ENCODE data around the gene MOB3A.
A peak's percentile ranks its signal among the peaks of the same experiment; 100 is the strongest.

The MOB3A gene

DNA sequence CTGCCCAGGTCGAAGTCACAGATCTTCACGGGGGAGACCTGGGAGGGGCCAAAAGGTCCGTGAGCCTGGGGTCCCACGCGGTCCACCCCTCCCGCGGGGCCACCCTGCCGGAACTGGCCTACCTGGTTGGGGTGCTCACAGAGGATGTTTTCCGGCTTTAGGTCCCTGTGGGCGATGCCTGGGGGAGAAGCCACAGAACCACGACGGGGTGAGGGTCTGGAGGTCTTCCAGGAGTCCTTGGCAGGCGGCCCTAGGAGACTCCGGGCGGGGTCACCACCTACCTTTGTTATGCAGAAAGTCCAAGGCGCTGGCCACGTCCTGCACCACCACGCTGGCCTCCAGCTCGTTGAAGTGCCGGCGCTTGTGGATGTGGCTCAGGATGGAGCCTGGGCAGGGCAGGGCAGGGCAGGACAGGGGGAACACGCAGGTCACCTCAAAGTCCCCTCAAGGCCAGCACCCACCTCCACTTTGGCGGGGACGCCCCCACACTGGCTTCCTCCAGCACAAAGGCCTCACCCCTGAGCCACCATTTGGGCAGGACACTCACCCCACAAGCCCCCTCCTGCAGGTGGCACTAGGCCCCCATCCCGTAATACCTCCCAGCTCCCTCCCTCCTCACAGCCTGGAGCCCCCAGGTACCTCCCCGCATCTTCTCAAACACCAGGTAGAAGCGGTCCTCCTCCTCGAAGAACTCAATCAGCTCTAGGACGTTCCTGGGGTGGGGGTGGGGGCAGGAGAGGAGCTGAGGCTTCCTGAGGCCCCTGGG, 53.5 kb downstream of the MOB3A start:
- Histone ChIP-seq H3K4me1 (ENCODE audit: control insufficient read depth, insufficient read depth, low read length) (peaks cover 2% of the 10 kb centered on the region), H3K36me3 (ENCODE audit: control insufficient read depth, insufficient read depth, low read length) (peaks cover 73% of the 10 kb centered on the region), H3K27me3 (ENCODE audit: control insufficient read depth, insufficient read depth, low read length) (no peaks in the 10 kb centered on the region), H3K9ac (ENCODE audit: low read depth, low read length) (peak overlapping the region; percentile 54), H3K4me3 (ENCODE audit: low read depth, low read length) (peak overlapping the region; percentile 35), H3K9me3 (ENCODE audit: control insufficient read depth, insufficient read depth, low read length) (no peaks in the 10 kb centered on the region)

DNA sequence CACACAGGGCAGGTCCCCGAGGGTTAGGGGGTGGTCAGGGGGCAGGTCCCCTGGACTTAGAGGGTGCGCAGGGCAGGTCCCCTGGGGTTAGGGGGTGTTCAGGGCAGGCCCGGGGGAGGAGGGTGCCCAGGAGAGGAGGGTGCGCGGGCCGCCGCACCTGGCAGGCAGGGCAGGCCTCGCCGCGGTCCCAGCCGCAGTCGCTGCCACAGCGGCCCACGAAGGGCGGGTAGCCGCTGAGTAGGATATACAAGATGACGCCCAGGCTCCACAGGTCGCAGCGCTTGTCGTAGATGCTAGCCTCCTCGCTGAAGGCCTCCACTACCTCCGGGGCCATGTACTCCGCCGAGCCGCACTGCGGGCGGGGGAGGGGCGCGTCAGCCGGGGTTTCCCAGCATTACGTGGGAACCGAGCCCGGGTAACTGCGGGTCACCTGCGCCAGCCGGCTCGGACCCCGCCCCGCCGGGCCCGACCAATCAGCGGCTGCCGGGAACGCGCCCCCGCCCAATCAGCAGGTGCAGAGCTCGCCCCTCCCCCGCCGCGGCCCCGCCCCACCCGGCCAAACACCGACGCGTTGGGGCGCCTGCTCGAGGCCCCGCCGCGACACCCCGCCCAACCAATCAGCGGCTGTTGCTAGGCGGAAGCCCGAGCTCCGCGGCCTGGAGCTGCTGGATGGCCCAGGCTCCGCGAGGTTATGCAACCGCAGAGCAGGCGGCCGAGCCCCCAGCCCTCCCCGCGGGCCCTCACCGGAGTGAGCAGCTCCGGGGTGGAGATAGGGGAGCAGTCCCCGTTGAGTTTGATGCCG, 54.2 kb downstream of the MOB3A start:
- peak overlapping the region; percentile 24 for H3K9ac ChIP-seq (ENCODE audit: low read depth, low read length)
- no peaks in the 10 kb centered on the region for H3K27me3 ChIP-seq (ENCODE audit: control insufficient read depth, insufficient read depth, low read length)
- H3K36me3 ChIP-seq (ENCODE audit: control insufficient read depth, insufficient read depth, low read length): peaks cover 69% of the 10 kb centered on the region
- no peaks in the 10 kb centered on the region for H3K9me3 ChIP-seq (ENCODE audit: control insufficient read depth, insufficient read depth, low read length)
- H3K4me3 ChIP-seq (ENCODE audit: low read depth, low read length): peak overlapping the region; percentile 45
- peaks cover 2% of the 10 kb centered on the region for H3K4me1 ChIP-seq (ENCODE audit: control insufficient read depth, insufficient read depth, low read length)

- peak overlapping the region; percentile 45 for H3K4me3 ChIP-seq (ENCODE audit: low read depth, low read length)
- H3K9me3 ChIP-seq (ENCODE audit: control insufficient read depth, insufficient read depth, low read length): no peaks in the 10 kb centered on the region
- H3K9ac ChIP-seq (ENCODE audit: low read depth, low read length): peak overlapping the region; percentile 24
- no peaks in the 10 kb centered on the region for H3K27me3 ChIP-seq (ENCODE audit: control insufficient read depth, insufficient read depth, low read length)
- peaks cover 2% of the 10 kb centered on the region for H3K4me1 ChIP-seq (ENCODE audit: control insufficient read depth, insufficient read depth, low read length)
- H3K36me3 ChIP-seq (ENCODE audit: control insufficient read depth, insufficient read depth, low read length): peaks cover 66% of the 10 kb centered on the region
Measured at GRCh38 chr19:2041433-2041682, 54.8 kb downstream of the MOB3A start.

- no peak overlapping the region for H3K9ac ChIP-seq (ENCODE audit: low read depth, low read length)
- H3K9me3 ChIP-seq (ENCODE audit: control insufficient read depth, insufficient read depth, low read length): no peaks in the 10 kb centered on the region
- peaks cover 61% of the 10 kb centered on the region for H3K36me3 ChIP-seq (ENCODE audit: control insufficient read depth, insufficient read depth, low read length)
- peaks cover 2% of the 10 kb centered on the region for H3K4me1 ChIP-seq (ENCODE audit: control insufficient read depth, insufficient read depth, low read length)
- no peaks in the 10 kb centered on the region for H3K27me3 ChIP-seq (ENCODE audit: control insufficient read depth, insufficient read depth, low read length)
- no peak overlapping the region for H3K4me3 ChIP-seq (ENCODE audit: low read depth, low read length)
Measured at GRCh38 chr19:2040647-2041432, 55.3 kb downstream of the MOB3A start.

- Histone ChIP-seq H3K4me1 (ENCODE audit: control insufficient read depth, insufficient read depth, low read length) (peaks cover 4% of the 10 kb centered on the region), H3K9me3 (ENCODE audit: control insufficient read depth, insufficient read depth, low read length) (no peaks in the 10 kb centered on the region), H3K4me3 (ENCODE audit: low read depth, low read length) (no peak overlapping the region), H3K9ac (ENCODE audit: low read depth, low read length) (no peak overlapping the region), H3K27me3 (ENCODE audit: control insufficient read depth, insufficient read depth, low read length) (no peaks in the 10 kb centered on the region), H3K36me3 (ENCODE audit: control insufficient read depth, insufficient read depth, low read length) (peaks cover 56% of the 10 kb centered on the region)
Measured at GRCh38 chr19:2039959-2040646, 56.0 kb downstream of the MOB3A start.

DNA sequence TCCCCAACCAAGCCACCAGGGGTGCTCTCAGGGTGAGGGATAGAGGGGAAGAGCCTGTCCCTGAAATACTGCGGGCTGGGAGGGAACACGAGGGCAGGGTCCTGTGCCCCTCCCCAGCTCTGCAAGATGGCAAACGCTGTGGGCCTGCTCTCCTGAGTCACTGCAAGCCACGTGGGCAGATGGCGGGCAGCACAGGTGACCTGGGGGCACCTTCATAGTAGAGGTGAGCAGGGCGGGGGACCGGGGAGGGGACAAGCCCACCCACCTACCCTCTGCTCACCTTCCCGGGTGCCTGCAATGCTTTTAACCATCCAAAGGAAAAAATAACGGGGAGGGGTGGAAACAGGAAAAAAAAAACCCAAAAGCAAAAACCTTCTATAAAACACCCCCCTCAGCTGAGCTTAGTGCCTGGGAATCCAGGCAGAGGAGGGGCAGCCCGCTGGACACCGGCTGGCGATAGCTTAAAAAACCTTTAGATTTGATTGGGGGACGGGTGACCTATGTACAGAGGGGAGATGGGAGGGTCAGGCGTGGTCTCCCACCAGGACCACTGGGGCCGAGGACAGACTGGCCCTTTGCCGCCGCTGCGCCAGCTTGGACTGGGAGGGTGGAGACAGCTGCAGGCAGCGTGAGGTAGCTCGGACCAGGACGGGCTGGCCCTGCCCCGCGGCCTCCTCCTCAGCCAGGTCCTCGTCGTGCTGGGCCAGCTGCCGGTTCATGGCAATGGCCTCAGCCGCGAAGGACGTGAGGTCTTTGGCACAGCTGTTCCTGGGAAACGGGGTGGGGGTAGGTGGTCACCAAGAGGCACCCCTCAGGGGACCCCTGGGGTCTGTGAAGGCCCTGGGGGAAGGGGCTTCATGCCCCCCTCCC, 56.8 kb downstream of the MOB3A start:
- Histone ChIP-seq H3K4me1 (ENCODE audit: control insufficient read depth, insufficient read depth, low read length) (peaks cover 4% of the 10 kb centered on the region), H3K9me3 (ENCODE audit: control insufficient read depth, insufficient read depth, low read length) (no peaks in the 10 kb centered on the region), H3K36me3 (ENCODE audit: control insufficient read depth, insufficient read depth, low read length) (peaks cover 49% of the 10 kb centered on the region), H3K9ac (ENCODE audit: low read depth, low read length) (no peak overlapping the region), H3K27me3 (ENCODE audit: control insufficient read depth, insufficient read depth, low read length) (no peaks in the 10 kb centered on the region), H3K4me3 (ENCODE audit: low read depth, low read length) (no peak overlapping the region)

GRCh38 chr19:2038284-2039088, 57.6 kb downstream of the MOB3A start:
- Histone ChIP-seq H3K9me3 (ENCODE audit: control insufficient read depth, insufficient read depth, low read length) (no peaks in the 10 kb centered on the region), H3K4me3 (ENCODE audit: low read depth, low read length) (no peak overlapping the region), H3K27me3 (ENCODE audit: control insufficient read depth, insufficient read depth, low read length) (no peaks in the 10 kb centered on the region), H3K9ac (ENCODE audit: low read depth, low read length) (no peak overlapping the region), H3K36me3 (ENCODE audit: control insufficient read depth, insufficient read depth, low read length) (peaks cover 45% of the 10 kb centered on the region), H3K4me1 (ENCODE audit: control insufficient read depth, insufficient read depth, low read length) (peaks cover 4% of the 10 kb centered on the region)

DNA sequence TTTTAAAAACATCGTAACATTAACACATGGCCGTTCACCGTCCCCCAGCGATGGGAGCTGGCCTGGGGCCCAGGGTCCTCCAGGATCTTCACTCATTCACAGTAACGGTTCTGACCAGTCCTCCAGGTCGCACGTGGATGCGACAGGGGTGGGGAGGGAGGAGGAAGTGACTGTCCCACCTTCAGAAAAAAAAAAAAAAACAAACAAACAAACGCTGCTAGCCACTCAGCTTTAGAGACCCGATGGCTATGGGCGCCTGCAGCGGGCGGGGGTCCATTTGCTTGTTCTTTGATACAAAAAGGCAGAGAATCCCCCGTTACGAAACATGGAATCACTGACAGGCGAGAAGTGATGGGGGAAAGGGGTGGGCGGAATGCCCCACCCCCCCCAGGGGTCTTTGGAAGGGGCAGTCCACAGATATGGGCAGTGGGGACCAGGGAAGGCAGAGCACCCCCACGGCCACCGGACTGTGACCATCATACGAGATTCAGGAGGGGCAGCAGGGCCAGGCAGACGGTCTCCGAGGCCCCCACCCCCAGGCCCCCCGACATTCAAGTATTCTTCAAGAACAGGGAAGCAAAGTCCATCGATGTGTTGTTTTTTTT, 58.4 kb downstream of the MOB3A start:
- Histone ChIP-seq H3K4me3 (ENCODE audit: low read depth, low read length) (no peak overlapping the region), H3K27me3 (ENCODE audit: control insufficient read depth, insufficient read depth, low read length) (no peaks in the 10 kb centered on the region), H3K9me3 (ENCODE audit: control insufficient read depth, insufficient read depth, low read length) (no peaks in the 10 kb centered on the region), H3K9ac (ENCODE audit: low read depth, low read length) (no peak overlapping the region), H3K36me3 (ENCODE audit: control insufficient read depth, insufficient read depth, low read length) (peaks cover 39% of the 10 kb centered on the region), H3K4me1 (ENCODE audit: control insufficient read depth, insufficient read depth, low read length) (peaks cover 2% of the 10 kb centered on the region)

- Histone ChIP-seq H3K36me3 (ENCODE audit: control insufficient read depth, insufficient read depth, low read length) (peaks cover 30% of the 10 kb centered on the region), H3K4me1 (ENCODE audit: control insufficient read depth, insufficient read depth, low read length) (peaks cover 2% of the 10 kb centered on the region), H3K9ac (ENCODE audit: low read depth, low read length) (no peak overlapping the region), H3K27me3 (ENCODE audit: control insufficient read depth, insufficient read depth, low read length) (no peaks in the 10 kb centered on the region), H3K4me3 (ENCODE audit: low read depth, low read length) (no peak overlapping the region), H3K9me3 (ENCODE audit: control insufficient read depth, insufficient read depth, low read length) (no peaks in the 10 kb centered on the region)
Measured at GRCh38 chr19:2036424-2036823, 59.7 kb downstream of the MOB3A start.

- H3K4me3 ChIP-seq (ENCODE audit: low read depth, low read length): peak overlapping the region; percentile 37
Measured at GRCh38 chr19:2035590-2035991, 60.5 kb downstream of the MOB3A start.

More at GRCh38 chr19:2035590-2035991, 60.5 kb downstream of the MOB3A start:
- no peak overlapping the region for H3K9ac ChIP-seq (ENCODE audit: low read depth, low read length)
- H3K4me1 ChIP-seq (ENCODE audit: control insufficient read depth, insufficient read depth, low read length): peaks cover 2% of the 10 kb centered on the region
- peaks cover 22% of the 10 kb centered on the region for H3K36me3 ChIP-seq (ENCODE audit: control insufficient read depth, insufficient read depth, low read length)
- H3K27me3 ChIP-seq (ENCODE audit: control insufficient read depth, insufficient read depth, low read length): no peaks in the 10 kb centered on the region
- H3K9me3 ChIP-seq (ENCODE audit: control insufficient read depth, insufficient read depth, low read length): no peaks in the 10 kb centered on the region

All from iPS-15b (cell line).